Tibial nerve (tissue), 4 donors: ENCODE data around the gene FANCG. TPM values are rescaled to one million over a fixed set of nuclear protein-coding genes. Genes with fewer than 3 reads are reported as not detected.
A peak's percentile ranks its signal among the peaks of the same experiment; 100 is the strongest.

Source experiments
- DNase-seq, 2 donors: peaks; one replicate each; pipeline ENCODE4 v3.0.0-alpha.2; 2019; ENCODE audit warnings: low spot score in 2 of 2
- H3K27ac ChIP-seq, 4 donors: fragments of 200-600 bp; sonication (generic) in 3 of 4; one replicate each; pipeline ENCODE4 v1.5.1; 2017 to 2019; ENCODE audit warnings: mild to moderate bottlenecking in 1 of 4
- H3K27me3 ChIP-seq, 2 donors: fragments of 200-600 bp; sonication (generic) in 1 of 2; one replicate each; pipeline versions ENCODE4 v1.5.1 to v1.6.0; 2017 to 2019
- H3K36me3 ChIP-seq, 3 donors: fragments of 200-600 bp; sonication (generic); one replicate each; pipeline ENCODE4 v1.5.1; 2018 to 2019
- H3K4me1 ChIP-seq, 4 donors: fragments of 200-600 bp; sonication (generic) in 3 of 4; one replicate each; pipeline ENCODE4 v1.5.1; 2017 to 2019
- H3K4me3 ChIP-seq, 4 donors: fragments of 200-600 bp; sonication (generic) in 3 of 4; one replicate each; pipeline ENCODE4 v1.5.1; 2017 to 2019; ENCODE audit warnings: mild to moderate bottlenecking in 1 of 4, moderate library complexity in 1 of 4
- H3K9me3 ChIP-seq, 4 donors: fragments of 200-600 bp; sonication (generic) in 3 of 4; one replicate each; pipeline ENCODE4 v1.5.1; 2017 to 2019
- EP300 ChIP-seq, 2 donors: sonication (generic); formaldehyde crosslinking; IDR thresholded peaks; one replicate each; pipeline ENCODE4 v1.6.1; 2017; ENCODE audit warnings: antibody characterized with exemption in 2 of 2, mild to moderate bottlenecking in 1 of 2
- POLR2A ChIP-seq, 2 donors: fragments of 450-650 bp; IDR thresholded peaks; one replicate each; pipeline ENCODE4 v1.6.1; 2017; ENCODE audit warnings: antibody characterized with exemption in 2 of 2, mild to moderate bottlenecking in 2 of 2, moderate library complexity in 2 of 2
- WGBS, 2 donors: methylation state at CpG; one replicate each; pipeline ENCODE4 v1.1.5; 2018; 5-methylcytosine and 5-hydroxymethylcytosine counted together
- total RNA-seq, 4 donors: library from RNA; depleted of rRNA; stranded (reverse); fragments of >200 nt; gene quantifications; one replicate each; pipeline ENCODE4 v1.1.0, GENCODE V29; 2016
- TF ChIP-seq, protein P1 (sequence below), 5 experiments: fragments of 200-600 bp in 3 of 5; fragments of 450-650 bp in 2 of 5; sonication (generic) in 3 of 5; IDR thresholded peaks; one replicate each; pipeline ENCODE4 v1.5.1; 2016 to 2019; ENCODE audit warnings: antibody characterized with exemption in 5 of 5, mild to moderate bottlenecking in 3 of 5, moderate library complexity in 2 of 5

The FANCG gene
- total RNA-seq, 4 donors from 2014 or later: 14.4 to 30.8 (median 20.8) TPM

DNA sequence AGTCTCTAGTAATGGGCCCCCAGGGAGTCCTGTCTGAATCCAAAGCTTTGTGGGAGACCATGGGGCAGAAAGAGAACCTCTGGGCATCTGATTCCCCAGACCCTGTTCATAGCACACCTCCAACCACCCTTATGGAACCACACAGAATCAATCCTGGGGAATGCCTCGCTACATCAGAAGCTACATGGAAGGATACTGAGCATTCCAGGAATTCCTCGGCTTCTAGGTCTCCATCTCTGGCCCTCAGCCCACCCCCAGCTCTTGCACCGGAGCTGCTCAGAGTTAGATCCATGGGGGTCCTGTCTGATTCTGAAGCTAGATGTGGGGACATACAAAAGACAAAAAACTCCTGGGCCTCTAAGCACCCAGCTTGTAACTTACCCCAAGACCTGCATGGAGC is 35.7 kb downstream of the FANCG start:
- Histone ChIP-seq H3K4me3 (no peak overlapping the region), H3K4me1 (peaks cover 0 to 3% (median 0%) of the 10 kb centered on the region in 4 donors), H3K36me3 (peaks cover 0 to 60% (median 0%) of the 10 kb centered on the region in 3 donors), H3K27me3 (no peaks in the 10 kb centered on the region), H3K9me3 (no peaks in the 10 kb centered on the region), H3K27ac (no peak overlapping the region)
- WGBS, 2 donors: 63 to 74% methylated on average over 3 of the region's 3 CpGs
- TF ChIP-seq POLR2A (IDR thresholded peaks at IDR 0.05): no peak
- no peak for DNase-seq

DNA sequence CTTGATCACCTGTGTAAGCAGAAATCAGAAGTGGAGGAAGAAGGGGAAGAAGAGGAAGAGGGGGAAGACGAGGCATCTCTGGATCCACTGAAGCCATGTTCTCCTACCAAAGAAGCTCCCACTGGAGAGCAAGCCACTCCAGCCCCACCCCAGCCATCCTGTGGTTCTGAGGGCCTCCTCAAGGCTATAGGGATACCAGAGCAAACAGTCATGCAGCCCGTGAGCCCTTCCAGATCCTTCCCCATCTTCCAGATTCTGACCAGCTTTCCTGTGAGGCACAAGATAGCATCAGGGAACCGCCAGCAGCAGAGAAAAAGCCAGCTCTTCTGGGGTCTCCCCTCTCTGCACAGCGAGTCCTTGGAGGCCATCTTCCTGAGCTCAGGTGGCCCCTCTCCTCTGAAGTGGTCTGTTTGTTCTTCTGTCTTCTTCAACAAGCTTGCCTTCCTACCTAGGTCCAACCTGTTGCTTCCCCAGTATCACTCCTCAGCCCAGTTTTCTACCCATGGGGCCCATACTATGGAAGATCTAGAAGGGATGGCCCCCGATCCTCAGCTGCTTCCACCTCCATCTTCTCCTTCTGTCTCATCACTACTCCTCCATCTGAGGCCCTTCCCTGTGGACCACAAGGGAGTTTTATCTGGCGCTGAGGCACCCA is 36.7 kb downstream of the FANCG start:
- H3K9me3 ChIP-seq: no peaks in the 10 kb centered on the region
- 88 to 89% methylated on average over 6 of the region's 6 CpGs for WGBS, 2 donors
- H3K27ac ChIP-seq: no peak overlapping the region
- H3K4me1 ChIP-seq: peaks cover 0 to 3% (median 0%) of the 10 kb centered on the region in 4 donors
- H3K4me3 ChIP-seq: no peak overlapping the region
- H3K36me3 ChIP-seq: peaks cover 0 to 55% (median 0%) of the 10 kb centered on the region in 3 donors
- TF ChIP-seq EP300 (IDR thresholded peaks at IDR 0.05): no peak
- DNase-seq: no peak
- no peaks in the 10 kb centered on the region for H3K27me3 ChIP-seq

DNA sequence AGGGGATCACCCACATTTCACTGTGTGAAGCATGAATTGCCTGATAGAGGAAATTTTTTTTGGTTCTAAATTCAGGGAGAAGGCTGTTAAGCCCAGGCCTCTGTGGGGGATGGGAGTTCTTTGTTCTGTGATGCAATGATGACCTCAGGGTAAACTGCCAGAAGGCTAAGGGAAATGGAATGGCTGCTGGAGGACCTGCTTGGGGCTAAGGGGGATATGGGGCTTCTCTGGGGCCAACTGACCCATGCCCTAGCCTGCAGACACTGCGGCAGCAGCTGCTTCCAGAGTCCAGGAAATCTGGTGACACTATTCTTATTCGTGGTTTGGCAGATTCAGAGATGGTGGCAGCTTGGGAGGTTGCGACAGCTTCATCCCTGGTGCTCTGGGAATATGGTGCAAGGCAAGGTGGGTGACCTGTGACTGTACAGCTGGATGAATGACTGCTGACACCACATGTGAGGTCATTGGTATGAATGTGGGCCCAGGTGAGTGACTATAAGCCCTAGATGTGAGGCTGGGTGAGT is 37.6 kb downstream of the FANCG start:
- Histone ChIP-seq H3K27me3 (no peaks in the 10 kb centered on the region), H3K36me3 (peaks cover 0 to 51% (median 0%) of the 10 kb centered on the region in 3 donors), H3K9me3 (no peaks in the 10 kb centered on the region), H3K4me3 (no peak overlapping the region), H3K4me1 (peaks cover 0 to 3% (median 0%) of the 10 kb centered on the region in 4 donors), H3K27ac (no peak overlapping the region)
- TF ChIP-seq EP300 (IDR thresholded peaks at IDR 0.05): peak in 1 of 2 donors; percentile 9
- TF ChIP-seq, protein P1, sequence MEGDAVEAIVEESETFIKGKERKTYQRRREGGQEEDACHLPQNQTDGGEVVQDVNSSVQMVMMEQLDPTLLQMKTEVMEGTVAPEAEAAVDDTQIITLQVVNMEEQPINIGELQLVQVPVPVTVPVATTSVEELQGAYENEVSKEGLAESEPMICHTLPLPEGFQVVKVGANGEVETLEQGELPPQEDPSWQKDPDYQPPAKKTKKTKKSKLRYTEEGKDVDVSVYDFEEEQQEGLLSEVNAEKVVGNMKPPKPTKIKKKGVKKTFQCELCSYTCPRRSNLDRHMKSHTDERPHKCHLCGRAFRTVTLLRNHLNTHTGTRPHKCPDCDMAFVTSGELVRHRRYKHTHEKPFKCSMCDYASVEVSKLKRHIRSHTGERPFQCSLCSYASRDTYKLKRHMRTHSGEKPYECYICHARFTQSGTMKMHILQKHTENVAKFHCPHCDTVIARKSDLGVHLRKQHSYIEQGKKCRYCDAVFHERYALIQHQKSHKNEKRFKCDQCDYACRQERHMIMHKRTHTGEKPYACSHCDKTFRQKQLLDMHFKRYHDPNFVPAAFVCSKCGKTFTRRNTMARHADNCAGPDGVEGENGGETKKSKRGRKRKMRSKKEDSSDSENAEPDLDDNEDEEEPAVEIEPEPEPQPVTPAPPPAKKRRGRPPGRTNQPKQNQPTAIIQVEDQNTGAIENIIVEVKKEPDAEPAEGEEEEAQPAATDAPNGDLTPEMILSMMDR (IDR thresholded peaks at IDR 0.05): no peak
- DNase-seq: peak in 1 of 2 donors; percentile 23
- WGBS, 2 donors: 74 to 80% methylated on average over 2 to 3 of the region's 3 CpGs

DNA sequence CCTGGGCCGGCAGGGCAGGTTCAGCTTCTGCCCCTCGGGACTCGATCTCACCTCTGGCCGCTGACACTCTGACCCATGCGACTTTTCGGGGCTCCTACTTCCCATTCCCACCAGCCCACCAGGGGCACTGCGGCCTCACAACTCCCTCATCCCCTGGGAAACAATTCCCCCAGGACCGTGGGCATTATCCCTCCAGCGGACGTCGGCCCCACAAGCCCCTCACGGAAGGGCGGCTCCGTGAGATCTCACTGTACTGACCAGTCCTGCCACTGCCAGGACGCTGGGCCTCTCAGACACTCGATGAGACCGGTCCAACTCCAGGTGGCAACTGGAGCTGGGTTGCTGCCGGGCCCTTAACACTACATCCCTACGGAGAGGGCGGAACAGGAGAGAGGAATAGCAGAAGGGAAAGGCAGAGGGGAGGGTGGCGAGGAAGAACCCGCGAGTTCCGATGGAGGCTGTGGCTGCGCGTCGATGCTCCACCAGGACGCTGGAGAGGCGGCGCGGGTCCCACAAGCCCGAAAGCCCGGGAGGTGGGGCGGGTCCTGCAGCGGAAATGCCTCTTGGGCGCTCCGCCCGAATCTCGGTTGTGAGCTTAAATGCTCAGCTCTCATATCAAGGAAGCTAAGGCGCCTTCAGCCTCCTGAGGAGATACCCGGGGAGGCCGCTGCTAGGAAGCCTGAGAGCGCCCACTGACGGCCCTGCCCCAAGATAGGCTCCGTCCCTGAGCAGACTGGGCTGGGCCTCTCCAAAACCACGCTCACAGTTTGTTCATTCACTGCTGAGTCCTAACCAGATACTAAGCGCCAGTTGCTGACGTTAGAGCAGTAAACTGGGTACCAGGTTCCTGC is 43.7 kb downstream of the FANCG start:
- peak overlapping the region in 3 of 4 donors; percentile 9 to 39 (median 32) for H3K4me3 ChIP-seq
- TF ChIP-seq EP300 (IDR thresholded peaks at IDR 0.05): no peak
- TF ChIP-seq, protein P1 (IDR thresholded peaks at IDR 0.05): no peak
- TF ChIP-seq POLR2A (IDR thresholded peaks at IDR 0.05): no peak
- H3K27me3 ChIP-seq: no peaks in the 10 kb centered on the region
- 36 to 45% methylated on average over 47 to 48 of the region's 48 CpGs for WGBS, 2 donors
- H3K4me1 ChIP-seq: peaks cover 0 to 4% (median 0%) of the 10 kb centered on the region in 4 donors
- peak overlapping the region in 1 of 4 donors; percentile 23 for H3K27ac ChIP-seq
- H3K9me3 ChIP-seq: no peaks in the 10 kb centered on the region
- DNase-seq: no peak
- peaks cover 0 to 41% (median 0%) of the 10 kb centered on the region in 3 donors for H3K36me3 ChIP-seq

DNA sequence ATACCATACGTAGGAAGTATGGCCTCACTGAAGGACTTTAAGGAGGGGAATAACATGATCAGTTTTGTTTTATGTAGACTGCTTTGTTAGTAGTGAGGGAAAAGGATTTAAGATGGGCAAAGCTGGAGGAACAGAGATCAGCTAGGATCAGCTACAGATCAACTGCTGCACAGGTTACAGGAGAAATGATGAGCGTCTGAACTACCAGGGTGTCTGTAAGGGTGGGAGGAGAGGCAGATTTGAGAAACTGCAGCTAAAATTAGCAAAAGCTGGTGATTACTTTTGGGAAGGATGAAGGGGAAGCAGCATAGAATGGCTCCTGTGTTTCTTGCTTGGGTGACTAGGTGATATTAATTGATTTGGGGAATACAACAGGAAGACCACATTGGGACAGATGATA is 46.6 kb downstream of the FANCG start:
- DNase-seq: no peak
- TF ChIP-seq POLR2A (IDR thresholded peaks at IDR 0.05) (no peak), EP300 (IDR thresholded peaks at IDR 0.05) (no peak)
- TF ChIP-seq, protein P1 (IDR thresholded peaks at IDR 0.05): no peak
- Histone ChIP-seq H3K4me3 (no peak overlapping the region), H3K9me3 (no peaks in the 10 kb centered on the region), H3K27ac (no peak overlapping the region), H3K36me3 (peaks cover 0 to 47% (median 0%) of the 10 kb centered on the region in 3 donors), H3K27me3 (no peaks in the 10 kb centered on the region), H3K4me1 (peaks cover 0 to 4% (median 0%) of the 10 kb centered on the region in 4 donors)
- 88 to 89% methylated on average over 2 of the region's 2 CpGs for WGBS, 2 donors
